GM03348 (cell line): Measurements from ENCODE around the gene RPL28.
A peak's percentile ranks its signal among the peaks of the same experiment; 100 is the strongest.

Experiments used
- DNase-seq: peaks from one replicate; pipeline ENCODE4 v3.0.0; 2012; ENCODE audit warnings: low spot score

Gene RPL28

GRCh38 chr19:55373993-55374757 is 11.6 kb upstream of the RPL28 start:
- DNase-seq, result peak; percentile 73

DNA sequence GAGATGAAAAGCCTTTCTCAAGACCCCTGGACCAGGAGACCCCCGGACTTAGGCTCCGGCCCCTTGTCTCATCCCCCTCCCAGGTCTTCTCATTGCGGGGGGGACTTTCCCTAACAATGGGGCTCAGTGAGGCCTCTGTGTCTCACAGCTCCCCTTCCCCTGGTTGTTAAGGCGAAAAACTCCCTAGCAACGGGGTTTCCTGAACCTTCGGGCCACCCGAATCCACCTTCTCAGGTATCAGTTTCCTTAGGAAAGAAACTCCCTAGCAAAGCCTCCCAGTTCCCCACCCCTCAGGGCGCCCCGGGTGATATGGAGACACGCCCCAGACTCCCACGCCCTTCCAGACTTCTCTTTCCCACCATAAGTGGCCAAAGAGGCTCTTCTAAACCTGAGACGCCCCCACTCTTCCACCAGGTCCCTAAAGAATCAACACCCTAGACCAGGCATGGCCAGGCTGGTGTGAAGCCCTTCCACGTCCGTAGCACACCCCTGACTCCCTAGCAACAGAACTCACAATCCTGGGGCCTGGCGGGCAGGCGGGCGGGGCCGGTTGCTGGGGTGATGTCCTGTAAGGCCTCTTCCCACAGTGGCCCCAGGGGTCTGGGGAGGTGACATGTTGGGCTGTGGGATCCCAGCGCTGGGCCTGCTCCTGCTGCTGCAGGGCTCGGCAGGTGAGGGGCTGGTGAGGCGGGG is 9.3 kb upstream of the RPL28 start, which contains the start of gene TMEM190:
TSS of gene TMEM190 (plus strand) at position 586 of the 693 bp plus-strand sequence. CDS start at position 614, 28 bp downstream.
- DNase-seq, result no peak

- no peak for DNase-seq
Observed at GRCh38 chr19:55377356-55378131, 8.2 kb upstream of the RPL28 start.

DNA sequence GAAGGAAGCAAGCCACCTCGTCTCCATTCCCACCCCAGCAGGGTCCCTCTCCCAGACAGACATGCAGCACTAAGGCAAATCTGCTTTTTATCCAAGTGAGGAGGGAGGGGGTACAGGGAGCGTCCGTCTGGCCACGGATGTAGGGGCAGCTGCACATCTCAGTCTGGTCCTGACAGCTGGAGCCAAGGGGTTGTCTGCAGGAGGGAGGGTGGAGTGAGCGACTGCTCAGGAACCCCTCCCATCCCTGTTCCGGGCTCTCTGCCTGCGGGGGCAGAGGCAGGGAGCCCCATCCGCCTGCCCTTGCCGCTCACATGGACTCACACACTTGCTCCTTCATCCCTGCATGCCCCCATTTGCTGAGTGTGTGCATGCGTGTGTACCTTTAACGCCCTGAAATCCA is 6.6 kb upstream of the RPL28 start:
- DNase-seq, result no peak

- DNase-seq, result no peak
Observed at GRCh38 chr19:55382013-55382412, 3.7 kb upstream of the RPL28 start.

- no peak for DNase-seq
Observed at GRCh38 chr19:55382522-55383054, 3.1 kb upstream of the RPL28 start.

GRCh38 chr19:55383279-55384130 is 2.2 kb upstream of the RPL28 start:
- peak; percentile 84 for DNase-seq

DNA sequence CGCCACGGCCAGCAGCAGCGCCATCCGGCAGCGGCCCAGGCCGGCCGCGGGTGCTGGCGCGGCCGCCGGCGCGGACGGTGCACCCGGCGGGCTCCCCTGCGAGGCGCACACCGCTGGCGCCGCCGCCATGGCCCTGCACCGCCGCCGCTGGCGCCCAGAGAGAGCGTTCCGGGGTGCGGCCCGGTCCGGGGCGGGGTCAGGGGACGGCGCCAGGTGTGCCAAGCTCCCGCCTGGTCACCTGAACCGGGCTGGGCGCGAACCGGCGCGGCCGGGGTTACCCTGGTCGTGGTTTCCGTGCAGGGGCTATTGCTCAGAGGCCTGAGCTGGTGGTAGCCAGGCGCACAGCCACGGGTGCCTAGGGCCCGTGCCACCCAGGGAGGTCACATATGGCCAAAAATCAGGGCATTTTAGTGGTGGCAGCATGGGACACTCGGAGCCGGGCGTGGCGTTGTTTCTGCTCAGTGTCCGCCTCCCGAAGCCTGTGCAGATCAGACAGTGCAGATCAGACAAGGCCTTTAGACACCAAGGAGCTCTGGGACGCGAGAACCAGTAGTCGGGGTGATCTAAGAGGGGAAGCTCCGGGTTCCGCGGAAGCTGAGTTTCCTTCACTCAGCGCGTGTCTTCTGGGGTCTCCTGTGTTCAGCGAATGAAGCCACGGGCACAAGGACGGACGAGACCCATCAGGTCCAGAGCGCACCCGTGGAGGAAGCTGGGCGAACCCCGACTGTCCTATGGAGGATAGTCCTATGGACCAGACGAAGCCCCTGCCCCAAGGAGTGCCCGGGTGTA is 1.4 kb upstream of the RPL28 start, which contains the start of gene TMEM238:
TSS of gene TMEM238 (minus strand) at position 162 of the 789 bp plus-strand sequence. CDS start at position 129, 33 bp downstream.
- DNase-seq, result no peak

DNA sequence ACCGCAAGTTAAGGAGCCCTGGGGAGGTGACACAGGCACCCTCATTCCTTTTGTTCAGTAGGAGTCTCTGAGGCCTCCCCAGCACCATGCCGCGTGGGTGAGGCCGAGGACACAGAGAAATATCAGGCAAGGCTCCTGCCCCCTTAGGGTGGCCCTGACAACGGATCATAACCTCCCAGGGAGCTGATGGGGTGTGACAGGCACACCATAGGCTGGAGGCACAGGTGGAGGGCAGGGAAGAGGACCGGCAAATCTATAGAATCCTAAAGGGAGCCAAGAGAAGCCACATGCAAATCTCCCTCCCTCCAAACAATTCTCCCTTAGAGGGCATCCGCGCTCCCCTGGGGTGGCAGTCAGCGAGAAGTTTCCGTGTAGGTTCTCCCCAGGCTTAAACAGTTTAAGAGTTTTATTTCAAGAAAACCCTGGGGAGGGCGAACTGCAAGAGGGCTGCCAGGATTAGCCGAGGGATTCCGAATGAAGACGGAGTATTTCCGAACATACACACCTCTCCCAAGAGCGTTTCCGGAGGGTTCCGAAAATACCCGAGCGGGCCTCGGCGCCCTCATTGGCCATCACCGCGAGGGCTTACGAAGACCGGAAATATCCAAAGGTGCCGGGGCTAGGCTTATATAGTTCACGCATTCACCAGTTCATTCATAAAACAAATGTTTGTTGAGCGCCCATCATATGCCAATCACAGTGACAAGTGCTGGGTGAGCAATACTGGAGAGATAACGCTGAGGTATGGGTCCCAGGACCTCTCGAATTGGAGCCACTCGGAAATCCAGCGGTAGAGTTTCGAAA is 610 bp upstream of the RPL28 start:
- DNase-seq, result peak; percentile 95

DNA sequence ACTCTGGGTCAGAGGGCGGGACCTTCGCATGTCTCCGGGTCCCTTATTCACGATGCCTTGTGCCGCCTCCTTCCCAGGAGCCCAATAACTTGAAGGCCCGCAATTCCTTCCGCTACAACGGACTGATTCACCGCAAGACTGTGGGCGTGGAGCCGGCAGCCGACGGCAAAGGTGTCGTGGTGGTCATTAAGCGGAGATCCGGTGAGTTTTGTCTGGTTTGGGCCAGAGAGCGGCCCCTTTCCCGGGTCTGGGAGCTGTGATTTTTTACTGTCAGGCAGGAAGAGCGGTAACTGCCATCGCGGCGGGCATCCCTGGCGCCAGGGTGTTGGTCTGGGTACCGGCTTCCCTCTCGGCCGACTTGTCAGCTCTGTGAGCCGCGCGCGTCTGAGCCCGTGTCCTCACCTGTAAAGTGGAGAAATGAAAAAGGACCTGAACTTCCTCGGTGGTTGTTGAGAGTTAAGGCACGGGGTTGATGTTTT is 800 bp downstream of the RPL28 start:
- no peak for DNase-seq

DNA sequence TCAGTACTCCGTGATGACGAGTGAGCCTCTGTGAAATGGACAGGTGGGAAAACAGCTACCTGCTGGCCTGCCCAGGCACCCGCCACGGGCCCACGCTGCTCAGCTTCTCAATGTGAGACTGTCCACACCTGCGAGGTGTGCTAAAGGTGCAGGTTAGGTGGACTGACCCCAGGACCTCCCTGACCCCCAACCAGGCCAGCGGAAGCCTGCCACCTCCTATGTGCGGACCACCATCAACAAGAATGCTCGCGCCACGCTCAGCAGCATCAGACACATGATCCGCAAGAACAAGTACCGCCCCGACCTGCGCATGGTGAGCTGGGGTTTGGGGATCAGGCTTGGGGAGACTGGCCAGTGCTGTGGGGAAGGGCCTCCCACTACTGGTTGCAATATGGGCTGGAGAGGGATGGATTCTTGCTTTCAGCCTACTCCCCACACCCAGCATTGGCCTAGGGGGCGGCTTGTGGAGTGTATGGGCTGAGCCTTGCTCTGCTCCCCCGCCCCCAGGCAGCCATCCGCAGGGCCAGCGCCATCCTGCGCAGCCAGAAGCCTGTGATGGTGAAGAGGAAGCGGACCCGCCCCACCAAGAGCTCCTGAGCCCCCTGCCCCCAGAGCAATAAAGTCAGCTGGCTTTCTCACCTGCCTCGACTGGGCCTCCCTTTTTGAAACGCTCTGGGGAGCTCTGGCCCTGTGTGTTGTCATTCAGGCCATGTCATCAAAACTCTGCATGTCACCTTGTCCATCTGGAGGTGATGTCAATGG is 2.2 kb downstream of the RPL28 start:
- DNase-seq, result no peak

GRCh38 chr19:55389386-55390317 is 3.9 kb downstream of the RPL28 start:
- no peak for DNase-seq

DNA sequence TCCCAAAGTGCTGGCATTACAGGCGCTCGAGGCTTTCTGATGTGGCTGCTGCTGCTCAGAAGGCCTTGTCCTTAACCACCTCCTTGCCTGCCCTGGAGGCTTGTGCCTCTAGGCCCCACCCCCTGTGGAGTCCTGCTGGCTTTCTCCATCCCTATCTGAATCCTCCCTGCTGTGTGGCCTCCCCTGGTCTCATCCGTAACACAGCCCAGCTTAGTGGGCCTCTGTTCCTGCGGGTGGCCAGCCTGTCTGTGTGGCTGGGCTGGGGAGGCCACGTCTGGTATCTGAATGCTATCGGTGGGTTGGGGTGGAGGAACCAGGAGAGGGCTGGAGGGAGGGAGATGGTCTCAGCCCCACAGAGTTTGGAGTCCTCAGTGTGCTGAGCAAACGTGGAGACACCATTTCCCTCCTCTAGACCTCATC is 4.7 kb downstream of the RPL28 start:
- DNase-seq, result no peak

- DNase-seq, result no peak
Observed at GRCh38 chr19:55391191-55391670, 5.5 kb downstream of the RPL28 start.

DNA sequence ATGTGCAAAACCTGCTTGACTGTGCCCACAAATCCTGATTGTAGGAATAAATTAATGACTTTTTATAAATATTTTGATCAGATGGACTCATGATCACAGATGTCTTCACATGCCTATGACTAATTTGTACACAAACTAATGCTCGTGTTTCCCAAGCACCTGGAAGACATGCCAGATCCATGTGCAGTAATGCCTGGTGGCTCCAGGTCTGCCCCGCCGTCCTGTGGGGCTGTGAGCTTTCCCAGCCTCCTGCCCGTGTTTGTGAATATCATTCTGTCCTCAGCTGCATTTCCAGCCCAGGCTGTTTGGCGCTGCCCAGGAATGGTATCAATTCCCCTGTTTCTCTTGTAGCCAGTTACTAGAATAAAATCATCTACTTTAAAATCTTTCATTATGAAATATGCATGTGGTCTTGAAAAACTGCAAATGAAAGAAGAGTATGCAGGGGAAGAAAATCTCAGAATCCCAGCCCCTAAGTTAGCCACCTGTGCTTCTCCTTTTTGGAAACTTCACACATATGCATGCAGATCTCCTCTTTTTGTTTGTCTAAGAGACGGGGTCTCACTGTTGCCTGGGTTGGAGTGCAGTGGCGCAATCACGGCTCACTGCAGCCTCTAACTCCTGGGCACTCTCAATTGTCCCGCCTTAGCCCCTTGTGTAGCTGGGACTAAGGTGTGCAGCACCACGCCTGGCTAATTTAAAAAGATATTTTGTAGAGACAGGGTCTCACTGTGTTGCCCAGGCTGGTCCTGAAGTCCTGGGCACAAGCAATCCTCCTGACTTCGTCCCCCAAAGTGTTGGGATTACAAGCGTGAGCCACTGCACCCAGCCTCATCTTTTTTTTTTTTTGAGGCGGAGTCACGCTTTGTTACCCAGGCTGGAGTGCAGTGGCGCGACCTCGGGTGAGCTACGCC is 6.2 kb downstream of the RPL28 start:
- no peak for DNase-seq
